DOHH2 (cell line): Measurements from ENCODE around the gene TMEM94.

Source experiments
- H3F3A ChIP-seq: fragments of 200-600 bp; sonication (generic), shearing (Covaris generic); 2 replicates; pipeline ENCODE4 v1.6.0; 2016; ENCODE audit warnings: antibody characterized with exemption, mild to moderate bottlenecking; ENCODE audit not compliant: control insufficient read depth, insufficient read depth
- H3K27ac ChIP-seq: fragments of 200-600 bp; sonication (generic); 2 replicates; pipeline ENCODE4 v1.5.1; 2014; ENCODE audit warnings: low read depth, mild to moderate bottlenecking, low read length, moderate library complexity
- H3K27me3 ChIP-seq: fragments of 200-600 bp; sonication (generic); 2 replicates; pipeline ENCODE4 v1.6.1; 2014; ENCODE audit warnings: mild to moderate bottlenecking, low read length, mixed read lengths; ENCODE audit not compliant: control insufficient read depth
- H3K36me3 ChIP-seq: fragments of 200-600 bp; sonication (generic); 2 replicates; pipeline ENCODE4 v1.6.1; 2014; ENCODE audit warnings: mild to moderate bottlenecking, low read length, moderate library complexity, mixed read lengths; ENCODE audit not compliant: control insufficient read depth
- H3K4me1 ChIP-seq: fragments of 200-600 bp; sonication (generic); 2 replicates; pipeline ENCODE4 v1.6.1; 2014; ENCODE audit warnings: mild to moderate bottlenecking, low read length, mixed read lengths; ENCODE audit not compliant: control insufficient read depth
- H3K4me2 ChIP-seq: fragments of 200-600 bp; sonication (generic); 2 replicates; pipeline ENCODE4 v1.6.0; 2014; ENCODE audit warnings: mild to moderate bottlenecking, low read length, moderate library complexity
- H3K4me3 ChIP-seq: fragments of 200-600 bp; sonication (generic); 2 replicates; pipeline ENCODE4 v1.5.1; 2014; ENCODE audit warnings: mild to moderate bottlenecking, low read length, mixed read lengths
- H3K79me2 ChIP-seq: fragments of 200-600 bp; sonication (generic); 2 replicates; pipeline ENCODE4 v1.6.1; 2014; ENCODE audit warnings: mild to moderate bottlenecking, low read length, mixed read lengths; ENCODE audit not compliant: control insufficient read depth
- H3K9me2 ChIP-seq: fragments of 200-600 bp; sonication (generic); replicated peaks from 2 replicates; pipeline ENCODE4 v1.6.1; 2014; ENCODE audit warnings: mild to moderate bottlenecking, low read length, mixed read lengths; ENCODE audit not compliant: control insufficient read depth
- H3K9me3 ChIP-seq: fragments of 200-600 bp; sonication (generic); 2 replicates; pipeline ENCODE4 v1.6.1; 2014; ENCODE audit warnings: antibody characterized with exemption, low read length, mixed read lengths; ENCODE audit not compliant: control insufficient read depth, insufficient read depth
- H4K20me1 ChIP-seq: fragments of 200-600 bp; sonication (generic); 2 replicates; pipeline ENCODE4 v1.6.0; 2014; ENCODE audit warnings: low read depth, mild to moderate bottlenecking, antibody characterized with exemption, low read length, moderate library complexity; ENCODE audit not compliant: control insufficient read depth, insufficient read depth
- CTCF ChIP-seq: fragments of 200-600 bp; sonication (generic); IDR thresholded peaks from one replicate; pipeline ENCODE4 v1.5.1; 2014; ENCODE audit warnings: antibody characterized with exemption, mild to moderate bottlenecking, low read depth, low read length; ENCODE audit not compliant: poor library complexity, severe bottlenecking
- EZH2phosphoT487 ChIP-seq: fragments of 200-600 bp; sonication (generic); IDR thresholded peaks from 2 replicates; pipeline ENCODE4 v1.6.1; 2017; ENCODE audit warnings: borderline replicate concordance, mild to moderate bottlenecking, antibody characterized with exemption, low read length, moderate library complexity, mixed read lengths

TMEM94 gene

DNA sequence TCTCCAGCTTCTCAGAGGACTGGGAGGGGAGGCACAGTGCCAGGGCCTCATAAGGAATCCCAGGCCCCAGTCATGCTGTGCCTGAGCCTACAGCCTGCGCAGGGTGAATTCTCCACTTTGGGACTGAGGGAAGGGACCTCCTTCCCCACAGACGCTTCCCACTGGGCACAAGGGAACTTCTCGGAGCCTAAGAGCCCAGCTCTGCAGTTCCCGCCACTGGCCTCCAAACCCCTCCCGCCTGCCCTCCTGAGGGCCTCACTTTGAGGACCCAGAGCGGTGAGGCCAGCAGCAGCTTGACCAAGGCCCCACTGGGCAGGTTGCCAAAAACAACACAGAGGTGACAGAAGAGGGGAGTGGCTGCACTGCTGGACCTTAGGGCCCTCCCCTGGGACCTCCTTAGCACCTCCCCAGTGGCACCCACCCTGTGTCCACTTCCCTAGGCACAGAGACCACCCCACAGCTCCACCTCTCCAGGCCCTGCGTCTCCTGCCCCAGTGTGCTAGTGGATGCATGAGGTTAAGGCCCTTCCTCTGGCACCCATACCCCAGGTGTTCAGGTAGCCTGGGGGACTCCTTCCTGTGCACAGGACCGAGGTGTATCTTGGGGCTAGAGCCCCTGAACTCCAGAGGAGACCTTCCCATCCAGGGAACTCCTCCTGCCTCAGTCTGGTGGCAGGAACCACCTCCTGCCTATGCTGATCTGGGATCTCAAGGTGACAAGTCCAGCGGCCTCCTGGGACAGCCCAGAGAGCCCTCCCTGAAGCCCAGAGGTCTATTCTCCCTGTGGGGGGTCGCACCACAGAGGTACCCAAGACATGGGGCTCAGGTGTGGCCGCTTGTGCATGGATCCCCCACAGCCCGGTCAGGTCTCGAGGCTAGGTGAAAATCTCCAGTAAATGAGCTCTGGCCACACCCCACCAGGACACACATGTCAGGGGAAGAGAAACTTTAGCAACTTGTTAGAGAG, 55.5 kb downstream of the TMEM94 start:
- H3K27ac ChIP-seq = no peak overlapping the region
- no peak overlapping the region for H3K4me3 ChIP-seq
- no peaks in the 10 kb centered on the region for H3K9me2 ChIP-seq
- peaks cover 11% of the 10 kb centered on the region for H3K4me1 ChIP-seq
- H3K27me3 ChIP-seq = peaks cover 17% of the 10 kb centered on the region
- no peaks in the 10 kb centered on the region for H3K9me3 ChIP-seq
- H3F3A ChIP-seq = no peaks in the 10 kb centered on the region; the same call in 1 of the 2 replicates
- peaks cover 3% of the 10 kb centered on the region for H3K79me2 ChIP-seq
- H3K36me3 ChIP-seq = no peaks in the 10 kb centered on the region
- H3K4me2 ChIP-seq = no peak overlapping the region
- no peaks in the 10 kb centered on the region for H4K20me1 ChIP-seq
- TF ChIP-seq EZH2phosphoT487 (no peak), CTCF (no peak)

DNA sequence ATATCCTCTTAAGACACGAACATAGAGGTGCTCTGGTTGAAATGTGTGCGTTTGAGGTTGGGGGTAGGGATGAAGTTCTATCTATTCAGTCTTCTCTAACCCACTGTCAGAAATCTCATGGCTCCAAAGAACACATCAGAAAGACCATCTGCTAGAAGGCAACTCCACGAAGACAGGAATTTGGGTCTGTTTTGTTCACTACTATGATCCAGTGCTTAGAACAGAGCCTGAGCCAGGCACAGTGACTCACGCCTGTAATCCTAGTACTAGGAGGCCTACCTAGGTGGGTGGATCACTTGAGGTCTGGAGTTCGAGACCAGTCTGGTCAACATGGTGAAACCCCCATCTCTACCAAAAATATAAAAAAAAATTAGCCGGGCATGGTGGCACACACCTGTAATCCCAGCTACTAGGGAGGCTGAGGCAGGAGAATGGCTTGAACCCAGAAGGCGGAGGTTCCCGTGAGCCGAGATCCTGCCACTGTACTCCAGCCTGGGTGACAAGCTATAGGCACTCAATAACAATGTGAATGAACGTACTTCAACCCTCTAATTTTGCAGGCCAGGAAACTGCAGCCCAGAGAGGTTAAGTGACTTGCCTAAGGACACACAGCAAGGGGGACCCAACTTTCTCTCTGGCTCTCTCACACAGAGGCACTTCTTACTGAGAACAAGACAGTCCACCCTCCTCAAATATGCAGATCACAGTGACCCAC, 56.6 kb downstream of the TMEM94 start:
- no peaks in the 10 kb centered on the region; the same call in 1 of the 2 replicates for H3F3A ChIP-seq
- TF ChIP-seq EZH2phosphoT487 = no peak
- TF ChIP-seq CTCF = no peak
- H3K9me3 ChIP-seq = no peaks in the 10 kb centered on the region
- H3K79me2 ChIP-seq = peaks cover 15% of the 10 kb centered on the region
- peaks cover 5% of the 10 kb centered on the region; the same call in 1 of the 2 replicates for H4K20me1 ChIP-seq
- H3K4me2 ChIP-seq = no peak overlapping the region
- H3K27ac ChIP-seq = no peak overlapping the region
- H3K27me3 ChIP-seq = peaks cover 17% of the 10 kb centered on the region
- no peak overlapping the region for H3K4me3 ChIP-seq
- no peaks in the 10 kb centered on the region for H3K9me2 ChIP-seq
- H3K36me3 ChIP-seq = peaks cover 3% of the 10 kb centered on the region
- peaks cover 22% of the 10 kb centered on the region for H3K4me1 ChIP-seq

DNA sequence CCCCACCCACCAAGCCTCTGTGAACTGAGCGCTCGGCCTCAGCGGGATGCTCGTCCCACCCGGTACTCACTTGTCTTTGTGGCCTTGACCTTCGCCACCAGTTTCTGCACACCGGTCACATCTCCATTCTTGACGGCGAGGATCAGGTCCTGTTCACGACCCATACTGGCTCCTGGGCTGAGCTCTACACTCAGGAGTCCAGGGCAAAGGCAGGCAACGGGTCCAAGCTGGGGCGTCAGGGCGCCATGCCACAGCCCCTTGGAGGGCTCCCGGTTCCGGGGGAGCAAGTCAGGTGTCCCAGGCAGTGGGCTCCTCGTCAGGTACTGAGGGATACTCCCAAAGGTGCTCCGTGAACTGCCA, 57.2 kb downstream of the TMEM94 start:
- Histone ChIP-seq H4K20me1 (peaks cover 5% of the 10 kb centered on the region; the same call in 1 of the 2 replicates), H3K9me3 (no peaks in the 10 kb centered on the region), H3K79me2 (peaks cover 19% of the 10 kb centered on the region), H3K27me3 (peaks cover 17% of the 10 kb centered on the region), H3F3A (no peaks in the 10 kb centered on the region; the same call in 1 of the 2 replicates), H3K36me3 (peaks cover 8% of the 10 kb centered on the region), H3K4me3 (no peak overlapping the region), H3K27ac (no peak overlapping the region), H3K4me2 (no peak overlapping the region), H3K4me1 (peaks cover 28% of the 10 kb centered on the region), H3K9me2 (no peaks in the 10 kb centered on the region)
- TF ChIP-seq CTCF (no peak), EZH2phosphoT487 (no peak)
